AG09319 (cell line): ENCODE data around the gene FBXO10.
"Not testable (repeated sequence)": the region's sequence is repeated elsewhere in the genome, so short reads cannot be mapped to it uniquely, and the experiment has no call there.

ENCODE experiments used
- DNase-seq: peaks from one replicate; pipeline ENCODE4 v3.0.0-alpha.2; 2010; ENCODE audit warnings: low read depth; ENCODE audit errors: extremely low read depth
- TF ChIP-seq, protein P1 (sequence below): IDR thresholded peaks from 2 replicates; pipeline ENCODE4 v1.5.1; 2011; ENCODE audit warnings: low read depth, mild to moderate bottlenecking, inconsistent platforms, low read length, moderate library complexity

Gene FBXO10

DNA sequence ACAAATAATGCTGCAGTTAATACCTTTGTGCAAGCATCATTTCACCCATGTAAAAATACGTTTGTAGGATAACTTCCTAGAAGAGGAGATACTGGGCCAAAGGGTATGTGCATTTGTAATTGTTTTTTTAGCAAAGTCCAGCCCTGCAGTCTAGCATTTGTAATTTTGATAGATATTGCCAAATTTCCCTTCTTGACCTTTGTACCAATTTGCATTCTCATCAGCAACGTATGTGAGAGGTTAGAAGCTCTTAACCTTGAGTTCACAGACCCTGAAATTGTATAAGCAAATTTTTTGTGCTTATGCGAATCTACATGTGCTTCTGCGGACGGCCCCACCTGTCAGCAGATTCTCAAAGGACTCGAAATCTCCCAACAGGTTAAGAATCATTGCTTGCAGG, 34.8 kb upstream of the FBXO10 start:
- no peak for DNase-seq

DNA sequence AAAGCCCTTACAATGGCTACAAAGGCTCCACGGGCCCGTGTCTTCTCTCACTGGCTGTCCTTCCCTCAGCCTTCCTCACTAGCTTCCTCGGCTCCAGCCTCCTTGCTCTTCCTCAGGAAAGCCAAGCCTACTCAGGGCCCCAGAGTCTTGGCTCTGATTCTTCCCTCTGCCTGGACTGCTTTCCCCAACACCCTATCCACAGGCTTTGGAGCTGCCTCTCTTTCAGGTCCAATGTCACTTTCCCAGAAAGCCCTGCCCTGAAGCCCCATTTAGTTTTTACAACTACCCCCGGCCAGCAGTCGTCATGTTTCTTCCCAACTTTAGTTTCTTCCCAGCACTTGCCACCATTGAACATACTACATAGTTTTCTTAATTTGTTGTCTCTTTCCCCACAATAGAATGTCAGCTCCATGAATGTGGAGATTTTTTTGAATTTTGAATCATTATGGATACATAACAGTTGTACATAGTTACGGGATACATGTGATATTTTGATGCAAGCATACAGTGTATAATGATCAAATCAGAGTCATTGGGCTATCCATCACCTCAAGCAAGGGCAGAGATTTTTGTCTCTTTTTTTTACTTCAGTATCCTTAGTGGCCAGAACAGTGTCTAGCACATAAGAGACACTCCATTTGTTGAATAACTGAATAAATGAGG, 33.7 kb upstream of the FBXO10 start:
- DNase-seq: no peak
- TF ChIP-seq, protein P1, sequence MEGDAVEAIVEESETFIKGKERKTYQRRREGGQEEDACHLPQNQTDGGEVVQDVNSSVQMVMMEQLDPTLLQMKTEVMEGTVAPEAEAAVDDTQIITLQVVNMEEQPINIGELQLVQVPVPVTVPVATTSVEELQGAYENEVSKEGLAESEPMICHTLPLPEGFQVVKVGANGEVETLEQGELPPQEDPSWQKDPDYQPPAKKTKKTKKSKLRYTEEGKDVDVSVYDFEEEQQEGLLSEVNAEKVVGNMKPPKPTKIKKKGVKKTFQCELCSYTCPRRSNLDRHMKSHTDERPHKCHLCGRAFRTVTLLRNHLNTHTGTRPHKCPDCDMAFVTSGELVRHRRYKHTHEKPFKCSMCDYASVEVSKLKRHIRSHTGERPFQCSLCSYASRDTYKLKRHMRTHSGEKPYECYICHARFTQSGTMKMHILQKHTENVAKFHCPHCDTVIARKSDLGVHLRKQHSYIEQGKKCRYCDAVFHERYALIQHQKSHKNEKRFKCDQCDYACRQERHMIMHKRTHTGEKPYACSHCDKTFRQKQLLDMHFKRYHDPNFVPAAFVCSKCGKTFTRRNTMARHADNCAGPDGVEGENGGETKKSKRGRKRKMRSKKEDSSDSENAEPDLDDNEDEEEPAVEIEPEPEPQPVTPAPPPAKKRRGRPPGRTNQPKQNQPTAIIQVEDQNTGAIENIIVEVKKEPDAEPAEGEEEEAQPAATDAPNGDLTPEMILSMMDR: no peak

More for the DNA sequence above, 34.8 kb upstream of the FBXO10 start:
- TF ChIP-seq, protein P1: no peak

DNA sequence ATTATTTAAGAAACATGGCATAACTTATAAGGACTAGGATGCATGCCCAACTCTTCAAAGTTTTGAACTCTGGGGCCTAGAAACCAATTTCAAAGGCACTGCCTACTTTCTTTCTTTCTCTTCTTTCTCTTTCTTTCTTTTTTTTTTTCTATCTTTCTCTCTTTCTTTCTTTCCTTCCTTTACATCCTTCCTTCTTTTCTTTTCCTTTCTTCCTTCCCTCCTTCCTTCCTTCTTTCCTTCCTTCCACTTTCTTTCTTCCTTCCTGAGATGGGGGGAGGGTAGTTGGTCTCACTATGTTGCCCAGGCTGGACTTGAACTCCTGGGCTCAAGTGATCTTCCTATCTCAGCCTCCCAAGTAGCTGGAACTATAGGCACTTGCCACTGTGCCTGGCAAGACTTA, 32.1 kb upstream of the FBXO10 start:
- TF ChIP-seq, protein P1: no peak
- DNase-seq: no peak

DNA sequence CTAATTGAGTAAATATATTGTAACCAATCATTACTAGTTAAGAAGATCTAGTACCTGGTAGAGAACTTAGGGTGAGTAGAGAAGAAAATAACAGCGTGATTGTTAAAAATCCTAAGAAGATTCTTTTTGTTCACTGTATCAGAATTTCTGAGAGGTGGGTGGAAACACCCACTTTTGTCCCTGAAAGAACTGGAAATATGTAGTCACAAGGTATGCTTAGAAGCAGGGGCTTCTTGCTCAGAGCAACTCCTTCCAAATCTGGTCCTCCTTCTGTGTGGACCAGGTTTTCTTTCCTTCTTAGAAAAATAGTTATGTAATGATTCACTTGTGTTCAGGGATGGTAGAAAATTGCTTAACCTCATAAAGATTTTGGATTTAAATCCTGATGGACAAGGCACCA, 28.1 kb upstream of the FBXO10 start:
- TF ChIP-seq, protein P1: no peak
- DNase-seq: no peak

DNA sequence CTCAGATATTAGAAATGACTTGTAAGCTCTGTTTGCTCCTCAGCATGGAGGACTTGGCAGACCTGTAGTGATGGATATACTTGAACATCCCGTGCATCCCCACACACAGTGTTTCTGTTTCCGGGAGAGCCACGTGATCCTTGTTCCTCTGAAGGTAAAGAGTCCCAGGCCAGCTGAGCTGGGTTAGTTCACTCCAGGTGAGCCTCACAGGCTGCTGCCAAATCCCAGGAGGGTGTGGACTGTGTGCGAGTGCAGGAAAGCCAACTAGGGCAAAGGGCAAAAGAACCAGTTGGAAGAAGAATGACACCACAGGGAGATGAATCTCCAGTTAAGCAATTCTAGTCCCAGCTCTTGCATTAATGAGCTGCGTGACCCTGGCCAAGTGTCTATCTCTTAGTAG, 26.6 kb upstream of the FBXO10 start:
- TF ChIP-seq, protein P1: no peak
- DNase-seq: no peak

DNA sequence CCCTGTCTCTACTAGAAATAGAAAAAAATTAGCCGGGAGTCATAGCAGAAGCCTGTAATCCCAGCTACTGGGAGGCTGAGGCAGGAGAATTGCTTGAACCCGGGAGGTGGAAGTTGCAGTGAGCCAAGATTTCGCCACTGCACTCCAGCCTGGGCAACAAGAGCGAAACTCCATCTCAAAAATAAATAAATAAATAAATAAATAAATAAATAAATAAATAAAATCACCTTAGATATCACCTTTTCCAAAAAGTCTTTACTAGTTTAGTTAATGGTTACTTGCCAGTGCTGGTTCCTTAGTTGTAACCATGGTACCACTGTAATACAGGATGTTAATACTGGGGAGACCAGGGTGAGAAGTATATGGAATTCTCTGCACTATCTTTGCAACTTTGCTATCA, 25.9 kb upstream of the FBXO10 start:
- not testable (repeated sequence) for DNase-seq

DNA sequence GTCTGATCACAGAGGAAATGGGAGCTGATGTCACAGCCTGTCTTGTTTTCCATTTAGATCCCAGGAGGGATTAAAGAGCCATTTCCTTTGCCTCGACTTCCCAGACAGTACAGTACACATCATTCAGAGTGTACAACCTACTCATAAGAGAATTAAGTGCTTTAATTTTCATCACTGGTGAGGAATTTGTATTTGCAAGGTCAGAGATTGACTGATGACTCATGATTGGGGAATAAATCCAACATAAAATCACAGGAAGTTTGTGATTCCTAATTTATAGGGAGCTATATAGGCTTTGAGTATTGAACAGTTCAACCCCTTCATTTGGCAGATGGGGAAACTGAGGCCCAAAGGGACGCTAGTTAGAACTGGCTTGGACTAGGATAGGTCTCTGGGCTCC, 20.3 kb upstream of the FBXO10 start:
- no peak for DNase-seq

More for the DNA sequence above, 20.3 kb upstream of the FBXO10 start:
- TF ChIP-seq, protein P1: no peak
